HepG2 (cell line): Measurements from ENCODE around the gene ACTN1. TPM values are rescaled to one million over a fixed set of nuclear protein-coding genes. Genes with fewer than 3 reads are reported as not detected.
A peak's percentile ranks its signal among the peaks of the same experiment; 100 is the strongest.

Experiments
- ATAC-seq: fragments of 200-7000 bp; cut with Tn5 transposase; 3 replicates; pipeline ENCODE4 v1.9.1; 2020; ENCODE audit warnings: mild to moderate bottlenecking, moderate library complexity
- BruUV-seq: library from RNA; stranded (reverse); fragments of 400-500 nt; replicated peaks from 2 replicates; lab custom pipeline; 2021; lab: Mats Ljungman, UMichigan
- CTCF ChIA-PET: fragments of 300-600 bp; formaldehyde crosslinking; extraction: SDS; loops from one replicate; lab custom pipeline; 2021; ENCODE audit warnings: low total read pairs, inconsistent platforms, low intra/inter-chr PET ratio; lab: Yijun Ruan, JAX
- POLR2A ChIA-PET: fragments of 350-600 bp; sonication (Branson Sonifier 250); formaldehyde crosslinking; loops from one replicate; lab custom pipeline; 2020; ENCODE audit warnings: antibody characterized with exemption, inconsistent platforms; lab: Yijun Ruan, JAX
- DNase-seq: peaks from one replicate; pipeline ENCODE4 v3.0.0-alpha.2; 2015; ENCODE audit warnings: low spot score
- FAIRE-seq: peaks from 3 replicates; lab custom pipeline; 2011; peaks lifted over from hg19 to GRCh38; lab: Jason Lieb, UNC
- H2AFZ ChIP-seq: one replicate; pipeline ENCODE4 v1.6.1; 2011; ENCODE audit warnings: low read length, inconsistent platforms
- H3K27ac ChIP-seq: fragments of 300-600 bp; 3 replicates; pipeline ENCODE4 v1.8.0; 2011; ENCODE audit warnings: mixed run types, mild to moderate bottlenecking, mixed read lengths, low read length, inconsistent platforms; ENCODE audit not compliant: insufficient read depth; ENCODE audit errors: extremely low read length
- H3K27me3 ChIP-seq, 2 experiments: fragments of 200-600 bp in 1 of 2; 2 replicates in 1 of 2; 3 replicates in 1 of 2; pipeline versions ENCODE4 v1.6.0 to v1.8.0; 2011; ENCODE audit warnings: low read length in 2 of 2, mild to moderate bottlenecking in 2 of 2, moderate library complexity in 2 of 2, inconsistent platforms in 1 of 2; ENCODE audit not compliant: insufficient read depth in 2 of 2, control insufficient read depth in 1 of 2
- H3K36me3 ChIP-seq, 2 experiments: fragments of 200-600 bp in 1 of 2; replicated peaks in 1 of 2; 2 replicates in 1 of 2; 3 replicates in 1 of 2; pipeline versions ENCODE4 v1.5.1 to v1.8.0; 2011; ENCODE audit warnings: low read length in 2 of 2, inconsistent platforms in 1 of 2; ENCODE audit not compliant: insufficient read depth in 2 of 2, control insufficient read depth in 1 of 2
- H3K4me1 ChIP-seq: 2 replicates; pipeline ENCODE4 v1.5.1; 2012; ENCODE audit warnings: low read length, inconsistent platforms; ENCODE audit not compliant: insufficient read depth
- H3K4me2 ChIP-seq: 2 replicates; pipeline ENCODE4 v1.6.0; 2011; ENCODE audit warnings: low read depth, low read length, inconsistent platforms
- H3K4me3 ChIP-seq, 3 experiments: fragments of 200-600 bp in 1 of 3; sonication (generic), shearing (Covaris generic) in 1 of 3; replicated peaks in 1 of 3; 2 replicates each; pipeline ENCODE4 v1.5.1; 2011 to 2016; ENCODE audit warnings: low read length in 3 of 3, inconsistent platforms in 2 of 3, low read depth in 2 of 3, mild to moderate bottlenecking in 2 of 3, control low read depth in 1 of 3, mixed read lengths in 1 of 3; ENCODE audit not compliant: insufficient read depth in 1 of 3
- H3K79me2 ChIP-seq: one replicate; pipeline ENCODE4 v1.6.1; 2011; ENCODE audit warnings: low read length, inconsistent platforms; ENCODE audit not compliant: insufficient read depth
- H3K9ac ChIP-seq: 2 replicates; pipeline ENCODE4 v1.6.0; 2011; ENCODE audit warnings: mild to moderate bottlenecking, low read depth, low read length, inconsistent platforms; ENCODE audit not compliant: insufficient read depth
- H3K9me3 ChIP-seq: 2 replicates; pipeline ENCODE4 v1.5.1; 2012; ENCODE audit warnings: mild to moderate bottlenecking, low read length
- H4K20me1 ChIP-seq: 2 replicates; pipeline ENCODE4 v1.6.0; 2011; ENCODE audit warnings: inconsistent platforms, mild to moderate bottlenecking, low read length, moderate library complexity; ENCODE audit not compliant: insufficient read depth
- ETS1 ChIP-seq: sonication (generic); formaldehyde crosslinking; IDR thresholded peaks from 2 replicates; pipeline ENCODE4 v1.4.0; 2020; ENCODE audit warnings: missing genetic modification reagents
- FOXA3 ChIP-seq: IDR thresholded peaks from 2 replicates; pipeline ENCODE4 v1.6.1; 2016; ENCODE audit warnings: missing genetic modification reagents, missing compliant biosample characterization
- GATAD2A ChIP-seq: IDR thresholded peaks from 2 replicates; pipeline ENCODE4 v1.6.1; 2016
- MED1 ChIP-seq: sonication (generic); formaldehyde crosslinking; IDR thresholded peaks from 2 replicates; pipeline ENCODE4 v1.4.0; 2020; ENCODE audit warnings: missing genetic modification reagents
- TBX3 ChIP-seq: fragments of 450-650 bp; IDR thresholded peaks from 2 replicates; pipeline ENCODE4 v1.6.1; 2017; ENCODE audit warnings: antibody characterized with exemption, mild to moderate bottlenecking, inconsistent platforms, borderline replicate concordance
- ZFX ChIP-seq: sonication (generic); formaldehyde crosslinking; IDR thresholded peaks from 2 replicates; pipeline ENCODE4 v1.4.0; 2020; ENCODE audit warnings: mild to moderate bottlenecking, low read depth, missing genetic modification reagents, moderate library complexity
- ZMYM4 ChIP-seq: sonication (generic); formaldehyde crosslinking; IDR thresholded peaks from 2 replicates; pipeline ENCODE4 v1.8.1; 2023; ENCODE audit warnings: mild to moderate bottlenecking, missing genetic modification reagents
- ZNF235 ChIP-seq: sonication (generic); formaldehyde crosslinking; IDR thresholded peaks from 2 replicates; pipeline ENCODE4 v1.8.1; 2023; ENCODE audit warnings: mild to moderate bottlenecking, missing genetic modification reagents, borderline replicate concordance
- ZNF687 ChIP-seq: sonication (generic); formaldehyde crosslinking; IDR thresholded peaks from 2 replicates; pipeline ENCODE4 v1.5.1; 2020; ENCODE audit warnings: mild to moderate bottlenecking, missing genetic modification reagents, moderate library complexity
- ZNF7 ChIP-seq: IDR thresholded peaks from 2 replicates; pipeline ENCODE4 v1.6.1; 2016; ENCODE audit warnings: missing biosample characterization, missing genetic modification reagents
- in situ Hi-C: cut with HindIII; loops from 2 replicates; pipeline ENCODE4 v1.10.0; 2017; ENCODE audit warnings: low pct_unique_long_range_greater_than_20kb; ENCODE audit not compliant: extremely low pct_ligation_motif_present
- intact Hi-C: fragments of 100-400 bp; cut with micrococcal nuclease; formaldehyde crosslinking; loops from one replicate; pipeline ENCODE4 v1.10.0; 2022; ENCODE audit not compliant: unreplicated experiment
- polyA plus RNA-seq, 8 experiments: library from polyadenylated mRNA; depleted of rRNA in 3 of 8; stranded (reverse) in 7 of 8; unstranded in 1 of 8; fragments of >200 nt; fragmentation: Illumina TruSeq in 4 of 8; extraction: Trizol in 4 of 8; gene quantifications; 2 replicates each; pipeline versions ENCODE4 v1.2.1 to v1.2.3, GENCODE V29; 2011 to 2016; ENCODE audit warnings: low read depth in 4 of 8, missing spikeins in 1 of 8, mixed read lengths in 1 of 8; ENCODE audit not compliant: insufficient read depth in 1 of 8
- total RNA-seq, 5 experiments: library from RNA; depleted of rRNA; stranded (reverse); fragments of >200 nt; fragmentation: Illumina TruSeq; extraction: Trizol; gene quantifications; 2 replicates each; pipeline ENCODE4 v1.2.3, GENCODE V29; 2016; ENCODE audit warnings: low read depth in 1 of 5
- TF ChIP-seq, protein P1 (sequence below): sonication (generic); formaldehyde crosslinking; IDR thresholded peaks from 2 replicates; pipeline ENCODE4 v1.5.0; 2020; ENCODE audit warnings: mild to moderate bottlenecking, missing genetic modification reagents, moderate library complexity

ACTN1 gene
- total and polyA plus RNA-seq, 2 of the 13 experiments (the other 11 are each of a cell fraction or from before 2014, with no cell fraction given) = 58.6 to 162 TPM

DNA sequence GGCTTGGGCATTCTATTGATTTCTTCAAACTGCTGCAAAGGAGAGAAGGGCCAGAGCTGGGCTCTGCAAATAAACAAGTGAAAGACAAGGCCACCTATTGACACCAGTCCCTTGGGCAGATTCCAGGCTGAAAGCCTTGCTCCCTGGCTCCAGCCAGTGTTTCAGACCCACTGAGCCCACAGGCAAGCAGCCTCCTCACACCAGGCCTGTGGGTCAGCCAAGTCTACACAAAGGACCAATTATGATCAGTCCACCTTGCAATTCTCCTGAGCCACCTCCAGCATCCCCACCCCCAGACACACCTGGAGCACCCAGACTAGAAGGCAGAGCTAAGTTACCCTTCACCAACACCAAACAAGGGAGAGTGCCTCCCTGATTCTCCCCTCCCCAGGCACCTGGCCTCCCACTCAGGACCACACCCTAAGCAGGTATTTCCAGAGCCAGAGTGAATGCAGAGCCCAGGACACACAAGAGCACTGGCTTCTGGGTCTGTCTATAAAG is 13.8 kb downstream of the ACTN1 start:
- Histone ChIP-seq H3K36me3 (peaks cover 10 to 15% of the 10 kb centered on the region in 2 experiments; a peak in 4 of 5 replicates), H3K4me2 (peak overlapping the region; percentile 38), H3K27ac (peak overlapping the region; percentile 43), H3K4me1 (peaks cover 97% of the 10 kb centered on the region), H2AFZ (no peak overlapping the region), H3K4me3 (no peak overlapping the region), H3K9ac (no peak overlapping the region), H3K27me3 (no peaks in the 10 kb centered on the region), H3K79me2 (peaks cover 100% of the 10 kb centered on the region), H3K9me3 (no peaks in the 10 kb centered on the region), H4K20me1 (peaks cover 77% of the 10 kb centered on the region)
- intact Hi-C loops (no loop called here), in situ Hi-C loops (no loop called here)
- peak; percentile 52 for ATAC-seq
- no TSS peak for BruUV-seq
- no peak for DNase-seq
- ChIA-PET CTCF (no interaction called here), POLR2A (interaction anchor here (1.9 to 2.3 kb wide), 2 partner anchors 10 to 13 kb away, joined by 7 to 12 read pairs; no protein-coding TSS in a partner anchor)
- no peak for TF ChIP-seq MED1 (CRISPR knock-in tag)
- TF ChIP-seq FOXA3 = 0 out of 2 replicates have a peak, but pooled peaks have one; percentile 26
- no peak for TF ChIP-seq ZNF235 (CRISPR knock-in tag)
- 0 out of 2 replicates have a peak, but pooled peaks have one; percentile 13 for TF ChIP-seq ZMYM4 (CRISPR knock-in tag)
- 0 out of 2 replicates have a peak, but pooled peaks have one; percentile 36 for TF ChIP-seq ZNF687 (CRISPR knock-in tag)
- no peak for TF ChIP-seq ETS1
- peak; percentile 33; the same call in 1 of the 2 replicates for TF ChIP-seq ZFX (CRISPR knock-in tag)
- TF ChIP-seq, protein P1, sequence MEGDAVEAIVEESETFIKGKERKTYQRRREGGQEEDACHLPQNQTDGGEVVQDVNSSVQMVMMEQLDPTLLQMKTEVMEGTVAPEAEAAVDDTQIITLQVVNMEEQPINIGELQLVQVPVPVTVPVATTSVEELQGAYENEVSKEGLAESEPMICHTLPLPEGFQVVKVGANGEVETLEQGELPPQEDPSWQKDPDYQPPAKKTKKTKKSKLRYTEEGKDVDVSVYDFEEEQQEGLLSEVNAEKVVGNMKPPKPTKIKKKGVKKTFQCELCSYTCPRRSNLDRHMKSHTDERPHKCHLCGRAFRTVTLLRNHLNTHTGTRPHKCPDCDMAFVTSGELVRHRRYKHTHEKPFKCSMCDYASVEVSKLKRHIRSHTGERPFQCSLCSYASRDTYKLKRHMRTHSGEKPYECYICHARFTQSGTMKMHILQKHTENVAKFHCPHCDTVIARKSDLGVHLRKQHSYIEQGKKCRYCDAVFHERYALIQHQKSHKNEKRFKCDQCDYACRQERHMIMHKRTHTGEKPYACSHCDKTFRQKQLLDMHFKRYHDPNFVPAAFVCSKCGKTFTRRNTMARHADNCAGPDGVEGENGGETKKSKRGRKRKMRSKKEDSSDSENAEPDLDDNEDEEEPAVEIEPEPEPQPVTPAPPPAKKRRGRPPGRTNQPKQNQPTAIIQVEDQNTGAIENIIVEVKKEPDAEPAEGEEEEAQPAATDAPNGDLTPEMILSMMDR (CRISPR knock-in tag) = peak; percentile 13; the same call in 1 of the 2 replicates
- TF ChIP-seq ZNF7 (CRISPR knock-in tag) = peak; percentile 49; the same call in 1 of the 2 replicates
- 0 out of 2 replicates have a peak, but pooled peaks have one; percentile 21 for TF ChIP-seq GATAD2A (CRISPR knock-in tag)
- TF ChIP-seq TBX3 = no peak
- FAIRE-seq = no peak
